Ovary (tissue), 3 donors: ENCODE results near the gene ABL2.

Source experiments
- CTCF ChIP-seq, 3 donors: fragments of 450-650 bp in 2 of 3; fragments of 200-600 bp in 1 of 3; IDR thresholded peaks; one replicate each; pipeline versions ENCODE4 v1.5.1 to v1.8.0; 2016 to 2022; ENCODE audit warnings: antibody characterized with exemption in 3 of 3, mild to moderate bottlenecking in 1 of 3
- EP300 ChIP-seq: sonication (generic); formaldehyde crosslinking; IDR thresholded peaks from one replicate; pipeline ENCODE4 v1.6.1; 2017; ENCODE audit warnings: antibody characterized with exemption
- donor health status: DM: no; HTN: no; CAD: no.

- TF ChIP-seq CTCF (IDR thresholded peaks at IDR 0.05) (no peak), EP300 (no peak)
Observed at GRCh38 chr1:179178950-179179349, 50.5 kb downstream of the ABL2 start.
